Limb (tissue), 2 donors: Measurements from ENCODE around the gene SLC29A3.
A peak's percentile ranks its signal among the peaks of the same experiment; 100 is the strongest.

ENCODE experiments used
- DNase-seq, 2 donors: peaks; one replicate each; pipeline ENCODE4 v3.0.0-alpha.2; 2016; ENCODE audit errors: extremely low spot score in 2 of 2

Gene SLC29A3

GRCh38 chr10:71391701-71392100, 72.6 kb downstream of the SLC29A3 start:
- peak in 1 of 2 donors; percentile 3 for DNase-seq

GRCh38 chr10:71392292-71392691, 73.2 kb downstream of the SLC29A3 start:
- peak in 1 of 2 donors; percentile 9 for DNase-seq

DNA sequence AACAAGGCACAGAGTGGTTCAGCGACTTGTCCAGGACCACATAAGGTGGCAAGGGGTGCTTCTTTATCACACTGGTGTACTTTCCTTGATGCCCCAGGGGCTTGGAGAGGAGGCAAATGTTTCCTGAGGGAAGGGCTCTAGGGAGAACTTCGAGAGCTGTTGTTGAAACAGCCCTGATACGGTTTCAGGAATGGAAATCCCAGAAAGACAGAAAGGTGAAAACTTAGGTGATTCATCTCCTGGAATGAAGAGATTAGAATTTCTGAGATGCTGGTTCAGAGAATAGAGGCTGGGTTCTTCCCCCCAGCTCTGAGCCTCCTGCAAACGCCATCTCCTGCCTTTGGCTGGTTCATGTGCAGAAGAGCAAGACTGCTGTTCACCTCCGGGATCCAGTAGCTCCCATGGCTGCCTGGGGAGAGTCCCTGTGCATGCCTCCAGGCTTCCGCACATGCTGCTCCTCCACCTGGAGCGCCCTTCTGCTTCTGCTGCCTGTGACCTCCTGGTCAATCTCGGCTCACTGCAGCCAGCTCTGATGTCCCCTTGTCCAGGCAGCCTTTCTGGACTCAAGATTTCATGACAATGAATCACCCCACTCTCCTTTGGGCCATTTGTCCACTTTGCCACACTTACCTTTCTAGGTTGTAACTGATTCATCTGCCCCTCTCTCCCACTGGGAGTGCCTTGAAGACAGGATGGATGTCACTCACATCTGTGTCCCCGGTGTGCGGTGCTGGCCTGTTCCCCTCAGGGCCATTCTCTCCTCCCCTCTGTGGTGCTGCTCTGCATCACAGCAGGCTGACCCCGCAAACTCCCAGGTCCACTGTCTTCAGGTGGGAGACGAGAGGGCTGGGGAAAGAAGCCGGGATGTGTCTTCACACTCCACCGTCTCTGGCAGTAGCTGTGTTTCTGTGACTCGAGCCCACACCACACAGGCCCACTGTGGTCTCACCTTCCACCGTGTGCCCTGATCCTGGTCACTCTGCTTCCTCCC, 74.0 kb downstream of the SLC29A3 start:
- DNase-seq, result peak in 1 of 2 donors; percentile 19

- DNase-seq, result peak in 1 of 2 donors; percentile 19
Measured at GRCh38 chr10:71393841-71394475, 74.9 kb downstream of the SLC29A3 start.

DNA sequence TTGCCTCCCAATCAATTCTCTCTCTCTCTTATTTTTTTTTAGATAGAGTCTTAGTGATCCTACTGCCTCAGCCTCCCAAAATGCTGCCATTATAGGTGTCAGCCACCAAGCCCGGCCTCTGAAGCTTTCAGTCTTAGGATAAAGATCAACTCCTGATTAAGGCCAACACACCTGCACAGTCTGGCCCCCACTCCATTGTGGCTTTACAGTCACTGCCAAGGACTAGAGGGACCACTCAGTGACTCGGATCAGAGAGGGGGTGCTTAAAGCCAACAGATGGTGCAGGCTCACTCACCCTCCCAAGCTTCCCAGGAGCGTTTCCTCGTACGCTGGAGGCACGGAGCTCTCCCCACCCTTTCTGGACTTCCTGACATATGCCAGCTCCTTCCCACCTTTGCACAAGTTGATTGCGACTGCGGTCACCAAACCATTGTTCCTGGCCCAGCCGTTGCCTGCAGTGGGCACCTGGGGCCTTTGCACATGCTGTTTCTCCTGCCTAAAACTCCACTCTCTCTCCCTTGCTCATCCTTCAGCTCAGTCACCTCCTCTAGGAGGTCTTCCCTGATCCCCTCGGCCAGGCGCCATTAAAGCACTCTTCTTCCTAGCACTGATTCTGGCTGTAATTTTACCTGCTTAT, 76.0 kb downstream of the SLC29A3 start:
- peak in 1 of 2 donors; percentile 17 for DNase-seq

DNA sequence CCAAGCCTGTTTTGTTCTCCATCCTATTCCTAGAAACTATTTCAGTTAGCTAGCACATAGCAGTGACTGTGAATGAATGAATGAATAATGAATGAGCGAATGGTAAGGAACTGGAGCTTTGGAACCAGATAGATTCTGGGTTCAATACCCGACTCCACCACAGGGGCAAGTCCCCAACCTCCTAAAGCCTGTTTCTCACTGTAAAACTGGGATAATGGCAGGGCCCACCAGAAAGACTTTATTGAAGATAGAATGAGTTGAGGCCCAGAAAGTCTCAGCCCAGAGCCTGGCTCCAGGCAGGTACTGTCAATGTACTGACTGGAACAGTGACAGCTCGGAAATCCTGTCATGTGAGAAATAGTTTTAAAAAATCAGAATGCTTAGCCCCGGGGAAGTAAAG, 76.6 kb downstream of the SLC29A3 start:
- DNase-seq, result peak in 1 of 2 donors; percentile 20

DNA sequence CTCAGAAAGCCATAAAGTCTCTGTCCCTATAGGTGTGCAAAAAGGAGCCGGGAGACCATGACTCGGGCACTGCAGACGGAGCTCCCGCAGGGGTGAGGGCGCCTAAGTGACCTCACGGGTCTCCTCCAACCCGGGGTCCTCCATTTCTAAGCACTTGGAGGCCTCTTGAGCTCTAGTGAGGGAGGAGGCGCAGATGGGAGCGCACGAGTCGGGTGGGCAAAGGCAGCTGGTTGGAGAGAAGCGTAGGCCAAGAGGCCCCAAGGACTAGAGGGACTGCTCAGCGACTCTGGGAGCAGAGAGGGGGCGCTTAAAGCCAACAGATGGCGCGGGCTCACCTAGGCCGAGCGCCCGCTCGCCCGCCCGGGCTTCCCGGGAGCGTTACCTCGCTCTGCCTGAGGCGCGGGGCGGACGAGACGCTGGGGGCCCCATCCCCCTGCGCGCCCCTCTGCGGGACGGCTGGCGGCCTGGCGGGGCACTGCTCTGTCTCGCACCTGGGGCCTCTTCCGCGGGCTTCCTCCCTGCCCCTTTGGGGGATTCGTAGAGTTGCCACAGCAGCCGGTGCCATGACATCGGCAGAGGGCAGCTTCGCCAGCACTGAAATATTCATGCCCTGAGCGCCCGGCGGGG, 77.1 kb downstream of the SLC29A3 start:
- peak; percentile 61 to 82 for DNase-seq

DNA sequence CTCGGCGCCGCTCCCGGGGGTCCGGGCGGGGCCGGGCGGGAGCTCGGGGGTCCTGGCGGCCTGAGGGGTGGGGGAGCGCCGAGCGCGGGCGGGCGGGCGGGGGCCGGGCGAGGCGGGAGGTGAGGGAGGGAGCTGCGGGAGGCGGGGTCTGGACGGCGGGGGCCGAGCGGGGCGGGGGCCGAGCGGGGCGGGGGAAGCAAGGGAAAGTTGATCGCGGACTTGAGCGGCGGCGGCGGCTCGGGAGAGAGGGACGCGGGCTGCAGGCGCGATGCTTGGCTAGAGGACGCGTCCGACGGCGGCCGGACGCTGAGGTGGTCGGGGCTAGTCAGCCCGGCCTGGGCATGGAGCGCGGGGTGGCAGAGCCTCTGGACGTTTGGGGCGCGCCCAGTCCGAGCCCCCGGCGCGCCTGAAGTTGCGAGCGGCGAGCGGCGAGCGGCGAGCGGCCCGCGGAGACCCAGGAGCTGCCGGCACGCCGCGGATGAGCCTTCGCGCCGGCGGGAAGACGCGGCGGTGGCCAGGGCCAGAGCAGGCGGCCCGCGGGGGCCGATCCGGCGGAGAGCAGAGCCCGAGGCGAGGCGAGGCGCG, 77.7 kb downstream of the SLC29A3 start, which contains the start of gene CDH23:
CDH23 (plus strand) TSS at position 210 of the 585 bp plus-strand sequence. CDS start 42,912 bp downstream, outside the sequence.
- DNase-seq, result peak in 1 of 2 donors; percentile 79

DNA sequence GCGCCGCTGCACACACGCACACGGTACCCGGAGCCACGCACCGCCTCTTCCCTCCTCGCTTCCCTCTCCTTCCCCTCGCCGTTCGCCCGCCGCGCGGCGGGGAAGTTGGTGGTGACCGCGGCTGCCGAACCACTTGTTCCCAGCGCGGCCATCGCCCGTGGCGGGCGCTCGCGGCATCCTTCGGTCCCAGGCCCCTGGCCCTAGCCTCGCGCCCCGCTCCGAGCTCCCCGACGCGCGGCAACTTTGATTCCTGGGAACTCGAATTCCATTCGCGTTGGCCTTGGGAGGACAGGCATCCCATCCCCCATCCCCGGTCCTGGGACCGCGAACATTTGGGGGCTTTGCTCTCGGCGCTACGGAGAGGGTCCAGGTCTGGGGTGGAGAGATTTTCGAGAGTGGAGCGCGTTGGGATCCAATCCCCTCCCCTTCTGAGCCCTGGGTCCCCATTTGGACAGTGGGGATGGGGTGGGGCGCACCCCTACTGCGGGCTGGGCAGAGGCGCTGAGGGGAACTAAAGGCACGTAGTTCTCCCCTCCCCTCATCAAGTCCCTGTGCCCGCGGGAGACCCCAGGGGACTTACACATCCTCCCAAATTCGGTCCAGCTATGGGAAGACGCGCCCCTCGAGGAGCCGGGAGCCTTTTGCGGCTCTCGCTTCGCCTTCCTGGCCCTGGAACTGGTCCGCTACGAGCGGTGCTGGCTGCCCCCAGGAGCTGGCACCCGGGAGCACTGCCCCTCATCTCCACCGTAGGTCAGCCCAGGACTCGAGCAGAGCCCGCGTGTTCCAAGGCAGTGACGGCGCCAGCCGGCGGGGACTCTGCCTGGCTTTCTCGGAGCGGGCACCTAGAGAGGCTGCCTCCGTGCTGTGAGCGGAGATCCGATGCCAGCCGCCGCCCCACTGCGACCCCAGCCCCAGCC, 78.5 kb downstream of the SLC29A3 start:
- DNase-seq, result peak in 1 of 2 donors; percentile 45

DNA sequence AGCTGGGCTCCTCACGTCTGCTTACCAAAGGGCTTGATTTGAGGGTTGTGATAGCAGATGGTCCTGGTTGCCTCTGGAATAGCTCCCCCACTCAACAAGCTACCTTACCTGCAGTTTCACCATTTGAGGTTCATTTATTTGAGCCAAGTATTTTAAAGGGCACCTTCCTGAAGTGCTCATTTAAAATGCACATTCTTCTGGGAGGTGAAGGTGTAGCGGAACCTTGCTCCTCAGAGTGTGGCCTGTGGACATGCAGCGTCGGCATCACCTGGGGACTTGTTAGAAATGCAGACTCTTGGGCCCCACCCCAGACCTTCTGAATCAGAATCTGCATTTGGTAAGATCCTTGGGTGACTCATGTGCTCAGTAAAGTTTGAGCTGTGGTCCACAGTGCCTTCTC, 79.9 kb downstream of the SLC29A3 start:
- DNase-seq, result peak in 1 of 2 donors; percentile 5

DNA sequence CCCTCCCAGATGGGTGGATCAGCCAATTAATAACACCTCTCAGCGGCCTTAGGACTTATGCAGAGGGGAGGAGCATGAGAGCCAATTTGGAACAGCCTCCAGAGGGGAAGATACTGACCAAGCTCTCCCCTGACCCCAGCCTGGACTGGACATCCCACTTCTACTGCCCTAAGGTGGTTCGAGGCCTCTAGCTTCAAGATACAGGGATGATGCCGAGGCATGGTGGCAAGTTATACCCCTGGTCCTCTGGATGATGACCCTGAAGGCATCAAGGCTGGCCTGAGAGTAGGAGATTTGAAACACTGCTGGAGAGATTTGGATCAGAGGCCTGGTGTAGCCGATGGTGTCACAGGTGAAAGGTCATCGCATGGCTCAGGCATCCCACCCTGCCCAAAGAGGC, 80.9 kb downstream of the SLC29A3 start:
- DNase-seq, result peak in 1 of 2 donors; percentile 12

- DNase-seq, result no peak
Measured at GRCh38 chr10:71401056-71401455, 82.0 kb downstream of the SLC29A3 start.

GRCh38 chr10:71402005-71402404, 82.9 kb downstream of the SLC29A3 start:
- no peak for DNase-seq

- no peak for DNase-seq
Measured at GRCh38 chr10:71404503-71405295, 85.6 kb downstream of the SLC29A3 start.

DNA sequence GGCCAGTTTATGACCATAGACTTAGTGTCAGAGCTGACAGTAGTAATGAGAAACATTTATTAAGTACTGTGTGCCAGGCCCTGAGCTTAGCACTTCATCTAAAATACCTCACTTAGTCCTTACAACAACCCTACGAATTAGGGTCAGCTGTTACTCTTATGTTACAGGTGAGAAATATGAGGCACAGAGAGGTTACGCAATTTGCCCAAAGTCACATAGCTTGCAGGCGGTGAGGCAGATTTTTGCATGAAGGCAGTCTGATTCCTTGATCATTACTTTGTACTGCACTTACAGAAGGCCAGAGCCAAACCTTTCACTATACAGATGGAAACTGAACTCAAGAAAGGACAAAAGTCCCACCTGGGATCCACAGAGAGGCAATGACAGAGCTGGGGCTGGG, 87.8 kb downstream of the SLC29A3 start:
- DNase-seq, result no peak

DNA sequence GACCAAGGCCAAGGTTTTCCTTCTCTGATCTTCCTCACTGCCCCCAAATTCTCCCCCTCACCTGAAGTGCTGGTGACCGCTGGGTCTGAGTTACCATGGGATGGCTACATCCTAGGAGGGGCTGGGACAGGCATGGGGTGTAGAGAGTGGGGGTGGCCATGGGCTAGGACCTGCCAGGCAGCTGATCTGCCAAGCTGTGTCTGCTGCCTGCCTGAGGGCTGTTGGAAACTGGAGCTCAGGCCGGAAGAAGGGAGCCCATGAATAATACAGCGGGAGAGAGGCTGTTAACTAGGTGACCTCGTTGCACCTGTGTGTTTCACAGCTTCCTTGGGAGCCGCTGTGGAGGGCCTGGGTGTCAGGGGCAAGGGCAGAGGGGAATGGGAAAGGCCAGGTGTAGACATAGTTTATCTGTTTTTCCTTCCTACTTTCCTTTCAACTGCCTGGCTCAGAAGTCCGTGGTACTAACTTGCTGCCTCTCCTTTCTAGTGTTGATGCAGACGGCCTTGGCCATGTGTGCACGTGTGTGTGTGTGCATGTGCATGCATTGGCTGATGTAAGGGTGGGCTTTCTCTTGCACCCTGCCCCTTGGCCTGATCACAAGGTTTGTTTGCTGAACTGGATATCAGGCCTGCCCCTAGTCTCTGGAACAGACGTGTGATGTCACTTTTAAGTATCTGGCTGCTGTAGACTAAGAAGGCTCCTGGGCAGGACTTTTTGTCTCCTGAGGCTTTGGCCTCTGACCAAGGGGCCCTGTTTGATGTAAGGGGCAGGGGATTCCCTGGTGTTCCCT, 89.6 kb downstream of the SLC29A3 start:
- peak in 1 of 2 donors; percentile 23 for DNase-seq

- DNase-seq, result no peak
Measured at GRCh38 chr10:71409516-71410104, 90.6 kb downstream of the SLC29A3 start.
